Measurements from ENCODE around the gene PCDH9.

Gene PCDH9

GRCh38 chr13:66501181-66501580, 729.0 kb downstream of the PCDH9 start:
- DNase-seq = no peak

GRCh38 chr13:66492479-66492878, 737.7 kb downstream of the PCDH9 start:
- no peak for DNase-seq

DNA sequence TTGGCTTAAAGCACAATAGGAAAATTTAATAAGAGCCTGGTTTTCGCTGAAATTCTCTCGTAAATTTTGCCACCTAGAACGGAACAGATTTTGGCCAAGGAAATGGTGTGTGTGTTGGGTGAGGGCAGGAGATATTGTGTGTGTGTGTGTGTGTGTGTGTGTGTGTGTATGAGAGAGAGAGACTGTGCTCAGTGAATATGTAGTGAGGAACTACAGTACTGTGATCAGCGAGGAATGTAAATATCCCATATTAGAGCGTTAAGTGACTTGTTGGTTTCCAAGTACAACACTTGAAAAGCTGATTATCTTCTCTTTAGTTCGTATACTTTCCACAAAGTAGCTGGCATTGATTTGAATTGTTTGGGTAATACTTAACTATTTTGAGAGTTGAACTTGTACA, 738.9 kb downstream of the PCDH9 start:
- no peak for DNase-seq

DNA sequence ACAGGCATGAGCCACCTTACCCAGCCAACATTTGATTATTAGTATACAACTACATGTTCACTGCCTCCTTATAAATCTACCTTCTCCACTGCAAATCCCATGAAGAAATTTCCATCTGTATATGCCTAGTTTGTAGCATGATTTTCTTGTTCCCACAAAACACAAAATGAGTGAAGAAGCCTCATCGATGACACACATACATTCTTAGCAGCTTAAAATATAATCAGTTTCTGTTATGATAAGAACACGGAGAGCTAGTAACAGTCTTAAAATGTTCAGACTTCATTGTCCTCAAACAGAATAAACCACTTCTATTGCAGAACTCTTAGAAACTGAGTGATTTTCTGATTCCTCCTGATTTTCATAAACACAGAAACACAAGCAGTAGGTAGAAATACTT, 740.5 kb downstream of the PCDH9 start:
- DNase-seq = no peak

- no peak for DNase-seq
Measured at GRCh38 chr13:66489172-66489571, 741.0 kb downstream of the PCDH9 start.

- no peak for DNase-seq
Measured at GRCh38 chr13:66483712-66484111, 746.4 kb downstream of the PCDH9 start.

DNA sequence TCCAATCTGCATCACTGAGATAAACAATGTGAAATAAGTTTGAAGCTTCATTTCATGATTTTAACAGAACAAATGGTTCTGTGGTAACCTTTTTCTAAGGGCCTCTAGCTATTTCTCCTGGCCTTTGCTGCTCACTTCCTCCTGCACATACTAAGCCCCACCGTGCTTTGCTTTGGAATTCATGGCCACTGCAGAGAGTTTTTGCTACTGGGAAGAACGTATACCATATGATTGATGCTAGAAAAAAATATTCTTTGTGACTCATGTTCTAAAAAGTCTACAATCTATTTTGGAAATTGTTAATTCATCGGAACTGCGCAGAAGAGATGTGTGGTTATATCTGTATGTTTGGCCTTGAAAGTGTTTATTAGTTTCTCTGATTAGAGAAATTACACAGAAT, 747.3 kb downstream of the PCDH9 start:
- no peak for DNase-seq

- DNase-seq = no peak
Measured at GRCh38 chr13:66477816-66478215, 752.3 kb downstream of the PCDH9 start.

- no peak for DNase-seq
Measured at GRCh38 chr13:66475061-66475460, 755.1 kb downstream of the PCDH9 start.

DNA sequence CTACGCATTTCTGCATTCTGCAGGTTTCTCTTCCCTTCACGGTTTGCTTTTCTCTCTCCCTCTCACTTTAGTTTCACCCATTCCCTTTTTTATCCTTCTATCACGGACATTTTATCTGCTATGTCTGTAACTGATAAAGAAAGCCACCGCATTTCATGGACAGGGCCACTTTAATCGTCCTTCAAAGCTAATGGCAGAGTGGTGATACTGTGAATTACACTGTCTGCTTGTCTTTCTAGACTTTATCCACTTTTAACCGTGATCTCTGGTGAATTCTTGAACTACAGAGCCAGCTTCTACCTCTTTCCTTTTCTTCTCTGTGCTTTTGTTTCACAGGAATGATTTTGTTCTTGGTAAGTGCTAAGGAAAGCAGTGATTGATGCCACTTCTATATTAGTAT, 760.4 kb downstream of the PCDH9 start:
- DNase-seq = no peak

DNA sequence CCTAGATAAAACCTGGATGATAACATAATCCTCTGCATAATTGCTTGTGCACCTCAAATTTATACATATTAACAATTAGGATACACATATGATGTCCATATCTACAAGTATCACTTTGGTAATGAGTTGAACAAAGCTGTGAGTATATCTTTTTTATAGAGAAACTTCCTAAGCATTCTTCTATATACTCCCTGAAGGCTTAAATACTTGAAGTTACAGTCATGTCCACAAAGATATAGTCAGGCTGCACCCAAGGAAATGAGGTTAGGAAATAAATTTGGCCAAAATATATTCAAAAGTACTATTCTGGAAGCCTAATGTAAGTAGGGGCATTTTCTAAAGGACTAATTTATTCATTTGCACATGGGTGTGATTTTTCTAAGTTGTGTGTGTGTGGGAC, 761.5 kb downstream of the PCDH9 start:
- DNase-seq = no peak

DNA sequence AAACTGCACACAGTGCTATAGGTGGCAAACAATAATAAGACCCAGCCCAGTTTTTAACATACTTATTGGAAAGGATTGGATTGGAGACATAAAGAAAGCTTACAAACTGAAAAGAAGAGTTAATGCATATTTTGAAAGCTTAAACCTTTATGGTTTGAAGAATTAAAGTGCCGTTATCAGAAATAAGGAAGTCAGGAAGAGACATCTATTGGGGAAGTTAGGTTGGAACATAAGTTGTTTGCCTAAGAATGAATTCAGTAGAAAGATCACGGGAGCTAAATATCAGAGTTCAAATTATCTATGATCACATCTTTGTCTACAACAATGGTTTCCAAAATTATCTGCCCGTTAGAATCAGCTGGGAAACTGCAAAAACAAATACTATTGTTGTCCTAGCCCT, 767.9 kb downstream of the PCDH9 start:
- DNase-seq = no peak

DNA sequence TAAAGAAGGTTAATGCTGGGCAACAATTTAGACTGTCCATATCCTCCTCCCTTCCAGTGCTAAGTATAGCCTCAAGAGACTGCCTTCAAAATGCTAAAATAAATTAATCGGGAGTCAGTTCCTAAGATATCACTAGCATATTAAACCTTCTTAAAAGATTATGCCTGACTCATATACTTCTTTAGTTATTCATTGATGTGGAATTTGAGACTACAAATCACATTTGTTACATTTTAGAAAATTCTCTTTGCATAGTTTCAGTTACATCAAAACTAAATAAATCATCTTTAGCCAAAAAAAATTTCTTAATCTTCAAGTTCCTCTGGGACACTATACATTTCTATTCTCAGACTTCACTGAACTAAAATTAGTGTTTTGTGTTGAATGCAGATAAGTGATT, 769.1 kb downstream of the PCDH9 start:
- DNase-seq = no peak

GRCh38 chr13:66459634-66460033, 770.5 kb downstream of the PCDH9 start:
- DNase-seq = no peak

DNA sequence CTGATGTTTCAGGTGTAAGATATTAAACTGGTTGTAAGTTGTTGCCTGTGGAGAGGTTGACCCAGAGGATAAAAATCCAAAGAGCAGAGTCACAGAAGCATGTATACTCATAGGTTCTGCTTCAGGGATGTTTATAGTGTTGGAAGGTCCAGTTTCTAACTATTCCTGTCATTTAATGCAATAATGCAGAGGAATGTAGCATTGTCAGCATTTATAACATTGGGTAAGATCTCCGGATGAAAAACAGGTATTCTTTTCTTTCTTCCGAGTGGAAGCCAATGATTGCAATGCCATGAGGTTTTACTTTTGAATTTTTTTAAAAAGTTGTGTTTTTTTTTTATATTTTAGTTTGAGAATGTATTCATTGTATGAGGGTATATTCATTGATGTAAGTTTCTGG, 771.0 kb downstream of the PCDH9 start:
- no peak for DNase-seq

- no peak for DNase-seq
Measured at GRCh38 chr13:66446413-66446812, 783.7 kb downstream of the PCDH9 start.

- no peak for DNase-seq
Measured at GRCh38 chr13:66443926-66444325, 786.2 kb downstream of the PCDH9 start.

DNA sequence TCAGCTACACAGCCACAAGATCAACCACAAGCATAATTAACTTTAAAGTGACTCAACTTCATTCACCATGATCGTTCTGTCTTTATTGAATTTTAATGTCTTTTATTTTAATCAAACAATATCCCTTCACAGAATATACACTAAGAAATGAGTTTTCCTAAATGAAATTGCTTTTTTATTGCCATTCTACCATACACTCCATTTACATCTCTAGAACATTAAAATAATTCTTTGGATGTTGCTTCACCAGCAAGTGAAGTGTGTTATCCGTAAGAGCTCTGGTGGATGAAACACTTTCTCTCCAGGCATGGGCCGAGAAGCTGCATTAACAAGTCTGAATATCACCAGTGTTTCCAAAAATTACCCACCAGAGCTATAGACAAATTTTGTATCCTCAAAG, 789.2 kb downstream of the PCDH9 start:
- no peak for DNase-seq

DNA sequence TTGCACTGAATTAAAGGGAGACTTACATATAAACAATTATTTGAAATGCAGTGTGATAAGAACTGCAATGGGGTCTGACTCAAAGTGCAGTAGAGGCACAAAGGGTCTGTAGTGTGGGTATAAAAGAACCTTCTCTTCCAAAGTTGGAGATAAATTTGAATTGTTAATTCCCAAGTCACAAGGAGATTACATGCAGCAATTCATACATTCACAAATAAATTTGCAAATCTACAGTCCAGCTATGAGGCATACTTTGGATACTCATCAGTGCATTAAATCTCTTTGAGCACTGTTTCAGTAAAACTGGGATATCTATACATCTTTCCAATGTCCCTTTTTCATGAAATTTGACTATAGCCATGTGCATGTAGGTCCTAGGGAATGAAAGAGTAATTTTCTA, 799.4 kb downstream of the PCDH9 start:
- no peak for DNase-seq

GRCh38 chr13:66430269-66430668, 799.9 kb downstream of the PCDH9 start:
- no peak for DNase-seq

DNA sequence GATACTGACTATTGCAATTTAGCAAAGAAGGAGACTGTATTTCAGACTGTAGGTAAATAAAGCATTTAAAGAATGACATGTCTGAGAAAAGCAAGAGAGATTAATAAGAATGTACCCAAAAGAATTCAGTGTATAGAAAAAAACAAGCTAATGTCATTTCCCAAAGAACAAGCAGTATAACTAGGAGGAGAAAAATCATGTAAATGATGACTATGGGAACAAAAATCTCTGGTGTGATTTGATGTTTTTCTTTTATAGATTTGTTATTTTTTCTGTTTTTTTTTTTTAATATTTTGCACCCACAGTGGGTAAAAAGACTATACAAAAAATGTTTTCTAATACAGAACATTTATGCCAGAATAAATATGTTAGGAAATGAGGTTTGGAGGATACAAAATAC, 801.0 kb downstream of the PCDH9 start:
- no peak for DNase-seq

GRCh38 chr13:66427458-66427861, 802.7 kb downstream of the PCDH9 start:
- DNase-seq = no peak

GRCh38 chr13:66425741-66426140, 804.4 kb downstream of the PCDH9 start:
- DNase-seq = no peak

DNA sequence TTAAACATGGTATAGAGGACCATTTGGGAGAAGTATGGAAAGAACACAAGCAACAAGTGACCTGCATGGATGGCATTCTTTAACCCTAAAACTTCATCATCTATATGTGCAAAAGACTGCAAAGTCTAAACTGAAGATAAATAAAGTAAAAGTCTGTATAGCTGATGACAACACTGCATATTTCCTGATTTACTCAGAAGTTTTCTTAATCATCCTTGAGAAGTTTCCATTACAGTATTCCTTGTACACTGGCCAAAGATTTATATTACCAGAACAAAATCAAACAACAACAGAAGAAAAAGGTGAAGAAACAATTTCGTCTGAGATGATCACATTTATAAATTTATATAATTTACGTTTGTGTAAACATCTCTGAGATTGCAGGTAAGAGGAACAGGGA, 805.7 kb downstream of the PCDH9 start:
- no peak for DNase-seq

DNA sequence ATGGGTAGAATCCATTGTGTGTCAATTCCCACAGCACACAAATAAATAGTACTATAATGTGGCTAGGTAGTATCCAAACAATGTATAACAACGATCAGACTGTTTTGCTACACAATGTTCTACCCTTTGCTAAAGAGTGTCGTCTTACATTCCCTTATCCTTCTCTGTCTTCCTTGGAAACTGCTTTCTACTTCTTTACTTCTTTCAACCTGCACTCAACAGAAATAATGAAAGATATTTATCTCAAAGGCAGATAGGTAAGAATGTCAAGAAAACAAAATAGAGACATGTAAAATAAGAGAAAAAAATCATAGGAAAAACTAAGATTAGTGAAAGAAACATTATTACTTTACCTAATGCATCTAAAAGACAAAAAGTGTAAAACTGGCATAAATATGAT, 814.7 kb downstream of the PCDH9 start:
- no peak for DNase-seq

DNA sequence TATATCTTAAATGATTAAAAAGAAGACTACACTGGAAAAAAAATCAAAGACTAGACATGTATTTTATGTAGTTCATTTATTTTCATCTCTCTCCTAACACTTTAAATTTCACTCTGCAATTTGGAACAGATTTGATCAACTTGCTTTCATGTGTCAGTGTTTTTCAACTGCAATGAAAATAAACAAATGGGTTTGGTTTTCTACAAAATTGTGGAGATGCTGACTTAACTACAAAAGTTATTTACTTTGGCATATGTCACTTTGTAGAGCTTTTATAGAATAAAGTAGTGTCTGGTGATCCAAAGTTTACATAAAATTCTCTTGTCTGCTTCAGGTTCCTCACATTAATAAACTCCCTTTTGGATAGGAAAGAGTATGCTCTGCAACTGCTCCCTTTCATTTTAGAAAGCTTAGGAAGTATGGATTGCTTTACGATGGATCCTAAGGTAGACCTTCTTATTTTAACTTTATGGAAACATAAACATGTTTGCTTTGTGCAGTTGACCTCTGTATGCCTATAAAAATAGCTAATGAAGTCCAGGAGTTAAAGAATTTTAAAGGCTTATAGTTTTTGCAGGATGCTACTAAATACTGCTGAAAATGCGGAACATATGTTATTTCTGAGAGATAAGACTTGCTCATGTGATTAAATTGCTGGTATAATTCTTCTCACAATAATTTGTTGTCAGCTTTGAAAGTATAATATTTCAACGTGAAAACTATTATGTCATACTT, 815.9 kb downstream of the PCDH9 start:
- no peak for DNase-seq
